ENCODE results near the gene DSG4.

DNA sequence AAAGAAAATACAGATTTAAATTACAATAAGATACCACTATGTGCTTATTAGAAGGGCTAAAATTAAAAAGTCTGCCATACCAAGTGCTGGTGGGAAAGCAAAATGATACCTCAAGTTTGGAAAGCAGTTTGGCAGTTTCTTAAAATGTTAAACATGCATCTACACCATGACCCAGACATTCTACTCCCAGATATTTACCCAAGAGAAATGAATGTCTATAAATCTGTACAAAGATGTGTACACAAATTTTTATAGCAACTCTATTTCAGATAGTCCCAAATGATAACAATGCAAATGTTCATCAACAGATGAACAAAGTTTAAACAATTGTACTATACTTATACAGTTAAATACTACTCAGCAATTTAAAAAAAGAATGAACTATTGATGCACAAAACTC lies 7.1 kb upstream of the DSG4 start:
- TF ChIP-seq ZNF274 (IDR thresholded peaks at IDR 0.05; ENCODE audit: low read depth, low read length) (no peak), YY1 (IDR thresholded peaks at IDR 0.05; ENCODE audit: insufficient read depth, insufficient read length) (no peak)
